Subcutaneous abdominal adipose tissue (tissue), 5 donors: ENCODE data around the gene MARK2.

Source experiments
- H3K27ac ChIP-seq: one replicate; pipeline ENCODE4 v1.7.0; 2013; ENCODE audit warnings: low read depth, mild to moderate bottlenecking, inconsistent platforms, low read length, moderate library complexity
- H3K27me3 ChIP-seq, 5 donors: one replicate each; pipeline ENCODE4 v1.7.0; 2013; ENCODE audit warnings: low read length in 5 of 5, inconsistent platforms in 1 of 5; ENCODE audit not compliant: control insufficient read depth in 5 of 5, insufficient read depth in 4 of 5
- H3K36me3 ChIP-seq, 5 donors: one replicate each; pipeline ENCODE4 v1.7.0; 2013; ENCODE audit warnings: low read length in 5 of 5; ENCODE audit not compliant: control insufficient read depth in 5 of 5, insufficient read depth in 5 of 5
- H3K4me1 ChIP-seq, 5 donors: one replicate each; pipeline ENCODE4 v1.7.0; 2013; ENCODE audit warnings: low read length in 5 of 5, mild to moderate bottlenecking in 3 of 5, moderate library complexity in 1 of 5; ENCODE audit not compliant: control insufficient read depth in 5 of 5, insufficient read depth in 5 of 5
- H3K4me3 ChIP-seq, 5 donors: one replicate each; pipeline ENCODE4 v1.7.0; 2013; ENCODE audit warnings: low read length in 5 of 5, low read depth in 1 of 5
- H3K9ac ChIP-seq, 5 donors: one replicate each; pipeline ENCODE4 v1.7.0; 2013; ENCODE audit warnings: low read length in 5 of 5, mild to moderate bottlenecking in 4 of 5, moderate library complexity in 3 of 5
- H3K9me3 ChIP-seq, 5 donors: one replicate each; pipeline ENCODE4 v1.7.0; 2013; ENCODE audit warnings: low read length in 5 of 5; ENCODE audit not compliant: control insufficient read depth in 5 of 5
- donor health status: healthy.
- donor health status: healthy.
- donor health status: healthy.
- donor health status: healthy.
- donor health status: healthy.

Gene MARK2

DNA sequence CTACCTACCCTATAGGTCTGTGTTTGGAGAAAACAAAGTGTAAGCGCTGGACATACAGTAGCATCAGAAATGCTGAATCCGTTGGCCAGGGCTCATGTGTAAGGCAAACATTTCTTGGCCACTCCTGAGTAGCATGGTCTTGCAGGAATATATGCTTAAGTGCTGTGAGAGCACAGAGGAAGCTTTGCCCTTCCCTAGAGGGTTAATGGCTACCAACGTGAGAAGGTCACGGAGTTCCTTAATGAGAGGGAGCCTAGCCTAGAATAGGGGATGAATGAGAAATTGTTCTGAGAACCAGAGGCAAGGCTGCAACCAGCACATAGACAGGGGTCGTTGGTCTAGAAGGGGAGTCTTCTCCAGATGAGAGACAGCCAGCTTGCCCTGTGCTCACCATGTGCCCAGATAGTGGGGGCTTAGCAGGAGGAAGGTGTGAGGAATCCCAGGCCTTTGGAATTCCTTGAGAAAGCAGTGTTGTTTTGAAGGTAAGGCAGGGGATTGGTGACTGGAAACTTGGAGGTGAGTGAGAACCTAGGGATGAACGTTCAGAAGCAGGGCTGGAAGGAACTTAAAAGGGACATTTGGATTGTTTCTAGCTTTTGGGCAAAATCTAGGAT is 48.6 kb downstream of the MARK2 start:
- H3K9ac ChIP-seq: peak overlapping the region in 3 of 5 donors; percentile 16 to 44 (median 25)
- H3K27ac ChIP-seq: peak overlapping the region; percentile 37
- H3K4me1 ChIP-seq: peaks cover 9 to 53% (median 33%) of the 10 kb centered on the region in 5 donors

DNA sequence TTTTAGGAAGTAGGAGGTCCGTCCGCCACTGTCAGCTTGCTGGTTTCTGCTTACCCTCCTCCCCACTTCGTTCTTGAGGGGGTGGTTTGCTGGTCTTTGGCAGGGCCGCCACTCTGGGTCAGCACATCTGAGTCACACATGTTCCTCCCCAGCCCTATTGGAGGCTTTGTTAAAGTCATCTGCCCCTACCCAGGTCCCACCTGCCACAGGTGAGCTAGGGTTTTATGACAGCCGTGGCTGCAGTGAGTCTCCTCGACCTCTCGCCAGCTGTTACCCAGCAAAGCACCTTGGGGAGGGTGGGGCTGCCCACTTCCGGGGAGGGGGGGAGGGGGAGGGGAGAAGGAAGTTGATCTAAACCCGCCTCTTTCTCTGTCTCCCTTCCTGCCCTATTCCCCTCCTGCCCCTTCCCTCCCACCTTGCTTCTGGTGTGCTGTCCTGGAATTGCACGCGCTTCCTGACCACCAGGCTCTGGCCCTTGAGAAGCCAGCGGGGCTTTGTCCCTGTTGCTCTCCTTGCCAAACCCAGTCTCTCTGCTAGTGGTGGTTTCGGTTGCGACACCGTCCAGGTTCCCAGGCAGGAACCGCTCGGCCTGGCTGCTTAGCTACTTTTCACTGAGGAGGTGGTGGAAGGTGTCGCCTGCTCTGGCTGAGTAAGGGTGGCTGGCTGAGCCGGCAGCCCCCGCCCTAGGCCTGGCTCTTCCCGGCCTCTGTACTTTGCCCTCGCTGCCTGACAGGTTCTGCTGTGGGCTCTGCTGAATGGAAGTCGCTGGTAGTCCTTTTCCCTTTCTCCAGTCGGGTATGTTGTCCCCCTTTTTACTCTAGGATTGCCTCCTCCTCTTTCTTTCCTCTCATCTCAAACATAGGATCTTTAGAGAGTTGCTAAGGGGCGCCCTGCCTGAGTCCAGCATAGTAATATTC is 49.5 kb downstream of the MARK2 start:
- Histone ChIP-seq H3K4me3 (peak overlapping the region; percentile 53 to 80 (median 59)), H3K27ac (peak overlapping the region; percentile 62), H3K27me3 (no peaks in the 10 kb centered on the region), H3K4me1 (peaks cover 9 to 46% (median 28%) of the 10 kb centered on the region in 5 donors), H3K9ac (peak overlapping the region; percentile 24 to 81 (median 53)), H3K36me3 (no peaks in the 10 kb centered on the region), H3K9me3 (no peaks in the 10 kb centered on the region)

More for the DNA sequence above, 48.6 kb downstream of the MARK2 start:
- Histone ChIP-seq H3K4me3 (no peak overlapping the region), H3K27me3 (no peaks in the 10 kb centered on the region), H3K9me3 (no peaks in the 10 kb centered on the region), H3K36me3 (no peaks in the 10 kb centered on the region)

DNA sequence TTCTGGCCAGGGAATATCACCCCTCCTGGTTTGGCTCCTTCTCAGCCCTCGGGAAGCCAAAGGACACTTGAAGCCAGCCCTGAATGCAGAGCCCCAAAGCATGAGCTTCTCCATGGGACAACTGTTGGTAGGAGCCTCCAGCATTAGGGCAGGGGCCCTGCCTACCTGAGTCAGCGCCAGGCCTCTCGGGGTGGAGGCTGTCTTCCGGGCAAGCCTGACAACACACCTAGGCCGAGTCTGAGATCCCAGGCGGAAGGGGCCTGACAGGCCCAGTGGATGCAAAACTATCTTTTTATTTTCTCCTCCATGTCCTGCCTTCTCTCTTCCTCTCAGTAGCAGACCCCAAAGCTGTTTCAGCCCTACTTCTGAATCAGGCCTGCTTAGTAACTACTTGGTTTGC is 50.4 kb downstream of the MARK2 start:
- H3K4me1 ChIP-seq: peaks cover 9 to 36% (median 28%) of the 10 kb centered on the region in 5 donors
- no peaks in the 10 kb centered on the region for H3K36me3 ChIP-seq
- no peak overlapping the region for H3K27ac ChIP-seq
- peak overlapping the region in 2 of 5 donors; percentile 49 to 53 for H3K4me3 ChIP-seq
- peak overlapping the region in 3 of 5 donors; percentile 26 to 81 (median 74) for H3K9ac ChIP-seq
- no peaks in the 10 kb centered on the region for H3K9me3 ChIP-seq
- H3K27me3 ChIP-seq: no peaks in the 10 kb centered on the region

DNA sequence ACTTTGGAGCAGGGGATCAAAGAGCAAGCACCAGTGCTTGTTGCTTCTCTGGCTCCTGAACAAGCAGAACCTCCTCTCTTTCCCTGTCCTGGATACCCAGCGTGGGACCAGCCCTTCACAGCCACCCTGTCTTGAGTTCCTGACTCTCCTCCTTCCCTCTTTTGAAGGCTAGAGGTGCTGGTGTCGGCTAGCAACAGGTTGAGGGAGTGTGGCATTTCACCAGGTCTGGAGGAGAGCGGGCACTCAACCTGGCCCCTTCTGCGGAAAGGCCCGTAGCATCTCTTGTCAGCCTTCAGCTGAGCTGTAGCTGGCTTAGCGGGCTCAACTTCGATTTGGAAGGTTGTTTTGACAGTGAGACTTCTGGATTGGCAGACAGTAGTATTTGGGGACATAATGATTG is 51.5 kb downstream of the MARK2 start:
- H3K9ac ChIP-seq: no peak overlapping the region
- H3K4me3 ChIP-seq: no peak overlapping the region
- H3K27me3 ChIP-seq: no peaks in the 10 kb centered on the region
- peaks cover 9 to 33% (median 28%) of the 10 kb centered on the region in 5 donors for H3K4me1 ChIP-seq
- H3K27ac ChIP-seq: no peak overlapping the region
- no peaks in the 10 kb centered on the region for H3K9me3 ChIP-seq
- peaks cover 0 to 9% (median 6%) of the 10 kb centered on the region in 5 donors for H3K36me3 ChIP-seq

DNA sequence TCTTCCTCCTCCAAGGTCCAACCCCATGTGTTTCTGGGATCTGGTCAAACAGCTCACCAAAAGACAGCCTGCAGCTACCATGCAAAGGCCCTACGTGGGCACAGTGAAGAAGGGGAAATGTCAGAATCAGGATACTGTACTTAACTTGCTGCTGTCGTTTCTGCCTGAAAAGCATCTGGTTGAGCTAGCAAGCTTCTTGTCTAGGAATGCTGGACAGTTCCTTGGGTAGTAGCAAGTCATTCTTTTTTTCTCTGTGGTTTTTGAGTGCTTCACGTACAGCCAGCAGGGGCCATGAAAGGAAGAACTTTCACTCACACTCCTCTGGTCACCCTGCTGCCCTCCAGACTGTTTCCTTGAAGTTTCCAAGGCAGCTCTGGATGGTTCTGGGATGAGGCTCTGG is 53.3 kb downstream of the MARK2 start:
- Histone ChIP-seq H3K36me3 (peaks cover 5 to 26% (median 20%) of the 10 kb centered on the region in 5 donors), H3K27ac (no peak overlapping the region), H3K9me3 (no peaks in the 10 kb centered on the region), H3K9ac (no peak overlapping the region), H3K4me1 (peaks cover 10 to 33% (median 28%) of the 10 kb centered on the region in 5 donors), H3K27me3 (no peaks in the 10 kb centered on the region), H3K4me3 (no peak overlapping the region)

DNA sequence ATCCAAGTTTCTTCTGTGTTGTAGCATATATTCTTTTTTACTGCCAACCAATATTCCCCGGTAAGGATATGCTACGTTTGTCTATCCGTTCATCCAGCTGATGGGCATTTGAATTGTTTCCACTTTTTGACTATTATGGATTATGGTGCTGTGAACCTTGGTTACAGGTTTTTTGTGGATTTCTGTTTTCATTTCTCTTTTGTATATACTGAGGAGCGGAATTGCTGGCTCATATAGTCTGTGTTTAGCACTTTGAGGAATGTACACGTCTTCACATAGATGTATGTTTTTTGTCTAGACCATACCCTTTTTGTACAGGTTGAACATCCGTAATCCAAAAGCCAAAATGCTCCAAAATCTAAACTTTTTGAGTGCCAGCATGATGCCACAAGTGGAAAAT is 54.4 kb downstream of the MARK2 start:
- peaks cover 5 to 37% (median 31%) of the 10 kb centered on the region in 5 donors for H3K36me3 ChIP-seq
- H3K9ac ChIP-seq: no peak overlapping the region
- no peak overlapping the region for H3K27ac ChIP-seq
- H3K4me1 ChIP-seq: peaks cover 5 to 22% (median 17%) of the 10 kb centered on the region in 5 donors
- H3K4me3 ChIP-seq: no peak overlapping the region
- H3K27me3 ChIP-seq: no peaks in the 10 kb centered on the region
- no peaks in the 10 kb centered on the region for H3K9me3 ChIP-seq

DNA sequence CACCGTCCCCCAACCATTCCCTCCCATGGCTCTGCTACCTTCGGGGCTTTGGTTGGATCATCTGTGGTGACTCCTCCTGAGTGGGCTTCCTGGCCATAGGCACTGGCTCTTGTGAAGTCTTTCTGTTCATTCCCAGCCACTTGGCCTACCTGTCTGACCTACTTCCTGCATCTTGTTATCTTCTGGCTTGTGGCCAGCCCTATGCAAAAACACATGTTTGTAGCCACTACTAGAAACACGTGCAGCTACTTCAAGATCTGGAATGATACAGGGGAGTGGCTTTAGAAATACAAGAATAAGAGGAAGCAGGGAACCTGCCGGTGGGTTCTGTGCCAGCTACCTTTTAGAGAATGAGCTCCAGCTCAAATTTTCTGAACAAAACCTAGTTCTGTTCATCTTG is 57.2 kb downstream of the MARK2 start:
- no peak overlapping the region for H3K4me3 ChIP-seq
- peaks cover 5 to 65% (median 58%) of the 10 kb centered on the region in 5 donors for H3K36me3 ChIP-seq
- H3K9ac ChIP-seq: no peak overlapping the region
- no peak overlapping the region for H3K27ac ChIP-seq
- no peaks in the 10 kb centered on the region for H3K9me3 ChIP-seq
- no peaks in the 10 kb centered on the region for H3K27me3 ChIP-seq
- peaks cover 2 to 10% (median 4%) of the 10 kb centered on the region in 5 donors for H3K4me1 ChIP-seq

DNA sequence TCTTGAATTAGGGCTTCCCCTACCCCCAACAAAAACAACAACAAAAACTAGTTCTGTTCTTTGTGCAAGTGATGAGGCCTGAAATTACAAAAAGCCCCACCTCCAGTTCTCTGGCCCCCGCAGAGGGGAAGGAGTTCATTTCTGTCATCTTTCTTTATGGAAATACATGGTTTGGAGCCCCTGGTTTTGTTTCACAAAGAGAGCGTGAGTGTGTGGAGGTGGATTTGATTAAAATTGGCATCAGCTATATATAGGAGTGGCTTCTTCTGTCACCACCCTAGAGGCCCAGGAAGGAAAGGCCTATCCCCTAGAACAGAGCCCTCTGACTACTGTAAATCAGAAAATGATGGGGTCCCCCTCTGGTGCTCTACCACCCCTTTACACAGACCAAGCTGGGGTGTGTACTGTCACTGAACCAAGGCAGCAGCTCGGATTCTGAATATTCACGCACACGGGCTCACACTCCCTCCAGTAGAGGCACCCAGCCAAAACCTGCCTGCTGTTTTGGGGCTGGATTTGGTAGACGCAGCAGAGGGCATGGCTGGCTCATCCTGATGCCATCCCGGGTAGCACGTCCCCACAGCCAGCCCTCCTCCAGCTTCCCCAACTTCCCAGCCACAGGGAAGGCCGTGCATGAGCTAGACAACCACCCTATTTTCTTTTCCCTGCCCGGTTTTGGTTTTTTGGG is 58.7 kb downstream of the MARK2 start:
- Histone ChIP-seq H3K36me3 (peaks cover 5 to 79% (median 71%) of the 10 kb centered on the region in 5 donors), H3K27me3 (no peaks in the 10 kb centered on the region), H3K27ac (no peak overlapping the region), H3K9me3 (no peaks in the 10 kb centered on the region), H3K4me1 (peaks cover 2 to 10% (median 4%) of the 10 kb centered on the region in 5 donors), H3K4me3 (no peak overlapping the region), H3K9ac (peak overlapping the region in 1 of 5 donors; percentile 9)

DNA sequence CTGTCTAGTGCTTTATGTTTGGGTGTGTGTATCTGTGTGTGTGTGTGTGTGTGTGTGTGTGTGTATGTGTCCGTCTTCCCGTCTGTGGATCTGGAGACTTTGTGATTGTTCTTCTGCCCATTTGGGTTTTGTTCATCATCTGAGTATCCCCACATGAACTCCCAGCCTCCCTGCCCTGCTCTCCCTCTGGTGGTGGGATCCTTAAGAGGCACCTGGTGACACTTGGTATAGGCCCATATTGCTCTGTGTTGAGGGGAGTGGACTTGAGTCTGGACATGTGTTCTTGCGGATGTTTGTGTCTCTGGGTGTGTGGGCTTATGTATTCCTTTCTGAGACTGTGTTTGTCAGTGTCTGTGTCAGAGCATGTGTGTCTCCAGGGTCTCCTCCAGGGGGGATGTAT is 62.8 kb downstream of the MARK2 start:
- no peaks in the 10 kb centered on the region for H3K27me3 ChIP-seq
- peaks cover 0 to 94% (median 88%) of the 10 kb centered on the region in 5 donors for H3K36me3 ChIP-seq
- no peaks in the 10 kb centered on the region for H3K9me3 ChIP-seq
- H3K4me1 ChIP-seq: peaks cover 0 to 2% (median 0%) of the 10 kb centered on the region in 5 donors
- no peak overlapping the region for H3K4me3 ChIP-seq
- H3K27ac ChIP-seq: no peak overlapping the region
- no peak overlapping the region for H3K9ac ChIP-seq
